ENCODE results near the gene NUFIP2. TPM values are rescaled to one million over a fixed set of nuclear protein-coding genes. Genes with fewer than 3 reads are reported as not detected.

Gene NUFIP2
- total and polyA plus RNA-seq, 10 of the 15 experiments (the other 5 are each of a cell fraction or from before 2014, with no cell fraction given), result 3.7 to 32.3 (median 14.5) TPM

DNA sequence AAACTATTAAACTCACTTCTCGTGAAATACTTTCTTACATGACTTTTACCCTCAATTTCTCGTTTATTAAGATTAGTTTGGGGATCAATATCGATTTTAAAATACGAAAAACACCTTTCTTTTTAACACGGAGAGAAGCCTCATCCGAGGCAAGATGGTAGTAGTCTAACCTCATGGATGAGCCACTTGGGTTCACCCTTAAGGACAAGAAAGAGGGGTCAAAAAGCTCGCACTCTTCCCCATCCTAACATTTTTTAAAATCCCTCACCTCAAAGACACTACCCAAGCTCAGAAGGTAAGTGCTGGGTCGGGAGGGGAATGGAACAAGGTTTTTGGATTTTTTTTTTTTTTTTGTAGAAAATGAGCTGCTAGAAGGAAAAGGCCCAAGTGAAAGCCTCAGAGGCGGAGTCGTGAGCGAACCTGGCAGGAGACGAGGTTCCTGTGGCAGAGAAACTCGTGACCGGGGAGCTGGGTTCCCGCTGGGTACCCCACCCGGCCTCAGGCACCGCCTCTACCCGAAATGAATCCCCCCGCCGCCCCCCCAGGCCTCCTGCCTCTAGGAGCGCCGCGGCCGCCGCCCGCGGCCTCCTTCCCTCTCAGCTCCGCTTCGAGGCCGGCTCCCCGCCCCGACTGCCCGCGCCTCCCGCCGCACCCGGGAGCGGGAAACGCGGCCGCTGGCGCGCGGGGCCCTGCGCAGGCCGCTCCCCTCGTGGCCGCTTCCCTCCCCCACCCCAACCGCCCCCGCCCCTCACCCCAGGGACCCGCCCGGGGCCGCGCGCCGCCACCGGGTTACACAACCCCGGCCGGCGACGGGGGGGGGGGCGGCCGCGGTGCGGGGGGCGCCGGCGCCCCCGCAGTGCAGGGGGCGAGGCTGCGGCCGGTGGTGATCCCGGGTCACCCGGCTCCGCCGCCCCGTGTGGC is 1.6 kb downstream of the NUFIP2 start (continued):
- TF ChIP-seq, protein P1, sequence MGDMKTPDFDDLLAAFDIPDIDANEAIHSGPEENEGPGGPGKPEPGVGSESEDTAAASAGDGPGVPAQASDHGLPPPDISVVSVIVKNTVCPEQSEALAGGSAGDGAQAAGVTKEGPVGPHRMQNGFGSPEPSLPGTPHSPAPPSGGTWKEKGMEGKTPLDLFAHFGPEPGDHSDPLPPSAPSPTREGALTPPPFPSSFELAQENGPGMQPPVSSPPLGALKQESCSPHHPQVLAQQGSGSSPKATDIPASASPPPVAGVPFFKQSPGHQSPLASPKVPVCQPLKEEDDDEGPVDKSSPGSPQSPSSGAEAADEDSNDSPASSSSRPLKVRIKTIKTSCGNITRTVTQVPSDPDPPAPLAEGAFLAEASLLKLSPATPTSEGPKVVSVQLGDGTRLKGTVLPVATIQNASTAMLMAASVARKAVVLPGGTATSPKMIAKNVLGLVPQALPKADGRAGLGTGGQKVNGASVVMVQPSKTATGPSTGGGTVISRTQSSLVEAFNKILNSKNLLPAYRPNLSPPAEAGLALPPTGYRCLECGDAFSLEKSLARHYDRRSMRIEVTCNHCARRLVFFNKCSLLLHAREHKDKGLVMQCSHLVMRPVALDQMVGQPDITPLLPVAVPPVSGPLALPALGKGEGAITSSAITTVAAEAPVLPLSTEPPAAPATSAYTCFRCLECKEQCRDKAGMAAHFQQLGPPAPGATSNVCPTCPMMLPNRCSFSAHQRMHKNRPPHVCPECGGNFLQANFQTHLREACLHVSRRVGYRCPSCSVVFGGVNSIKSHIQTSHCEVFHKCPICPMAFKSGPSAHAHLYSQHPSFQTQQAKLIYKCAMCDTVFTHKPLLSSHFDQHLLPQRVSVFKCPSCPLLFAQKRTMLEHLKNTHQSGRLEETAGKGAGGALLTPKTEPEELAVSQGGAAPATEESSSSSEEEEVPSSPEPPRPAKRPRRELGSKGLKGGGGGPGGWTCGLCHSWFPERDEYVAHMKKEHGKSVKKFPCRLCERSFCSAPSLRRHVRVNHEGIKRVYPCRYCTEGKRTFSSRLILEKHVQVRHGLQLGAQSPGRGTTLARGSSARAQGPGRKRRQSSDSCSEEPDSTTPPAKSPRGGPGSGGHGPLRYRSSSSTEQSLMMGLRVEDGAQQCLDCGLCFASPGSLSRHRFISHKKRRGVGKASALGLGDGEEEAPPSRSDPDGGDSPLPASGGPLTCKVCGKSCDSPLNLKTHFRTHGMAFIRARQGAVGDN (IDR thresholded peaks at IDR 0.05), result no peak
- TF ChIP-seq, protein P2, sequence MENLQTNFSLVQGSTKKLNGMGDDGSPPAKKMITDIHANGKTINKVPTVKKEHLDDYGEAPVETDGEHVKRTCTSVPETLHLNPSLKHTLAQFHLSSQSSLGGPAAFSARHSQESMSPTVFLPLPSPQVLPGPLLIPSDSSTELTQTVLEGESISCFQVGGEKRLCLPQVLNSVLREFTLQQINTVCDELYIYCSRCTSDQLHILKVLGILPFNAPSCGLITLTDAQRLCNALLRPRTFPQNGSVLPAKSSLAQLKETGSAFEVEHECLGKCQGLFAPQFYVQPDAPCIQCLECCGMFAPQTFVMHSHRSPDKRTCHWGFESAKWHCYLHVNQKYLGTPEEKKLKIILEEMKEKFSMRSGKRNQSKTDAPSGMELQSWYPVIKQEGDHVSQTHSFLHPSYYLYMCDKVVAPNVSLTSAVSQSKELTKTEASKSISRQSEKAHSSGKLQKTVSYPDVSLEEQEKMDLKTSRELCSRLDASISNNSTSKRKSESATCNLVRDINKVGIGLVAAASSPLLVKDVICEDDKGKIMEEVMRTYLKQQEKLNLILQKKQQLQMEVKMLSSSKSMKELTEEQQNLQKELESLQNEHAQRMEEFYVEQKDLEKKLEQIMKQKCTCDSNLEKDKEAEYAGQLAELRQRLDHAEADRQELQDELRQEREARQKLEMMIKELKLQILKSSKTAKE (IDR thresholded peaks at IDR 0.05; ENCODE audit: low read depth, poor library complexity, severe bottlenecking), result no peak
- TF ChIP-seq SRF (IDR thresholded peaks at IDR 0.05; ENCODE audit: low read depth in 2 of 2, low read length in 2 of 2), result no peak
- TF ChIP-seq, protein P3, sequence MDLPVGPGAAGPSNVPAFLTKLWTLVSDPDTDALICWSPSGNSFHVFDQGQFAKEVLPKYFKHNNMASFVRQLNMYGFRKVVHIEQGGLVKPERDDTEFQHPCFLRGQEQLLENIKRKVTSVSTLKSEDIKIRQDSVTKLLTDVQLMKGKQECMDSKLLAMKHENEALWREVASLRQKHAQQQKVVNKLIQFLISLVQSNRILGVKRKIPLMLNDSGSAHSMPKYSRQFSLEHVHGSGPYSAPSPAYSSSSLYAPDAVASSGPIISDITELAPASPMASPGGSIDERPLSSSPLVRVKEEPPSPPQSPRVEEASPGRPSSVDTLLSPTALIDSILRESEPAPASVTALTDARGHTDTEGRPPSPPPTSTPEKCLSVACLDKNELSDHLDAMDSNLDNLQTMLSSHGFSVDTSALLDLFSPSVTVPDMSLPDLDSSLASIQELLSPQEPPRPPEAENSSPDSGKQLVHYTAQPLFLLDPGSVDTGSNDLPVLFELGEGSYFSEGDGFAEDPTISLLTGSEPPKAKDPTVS (IDR thresholded peaks at IDR 0.05; ENCODE audit: low read depth, low read length), result no peak
- TF ChIP-seq, protein P4, sequence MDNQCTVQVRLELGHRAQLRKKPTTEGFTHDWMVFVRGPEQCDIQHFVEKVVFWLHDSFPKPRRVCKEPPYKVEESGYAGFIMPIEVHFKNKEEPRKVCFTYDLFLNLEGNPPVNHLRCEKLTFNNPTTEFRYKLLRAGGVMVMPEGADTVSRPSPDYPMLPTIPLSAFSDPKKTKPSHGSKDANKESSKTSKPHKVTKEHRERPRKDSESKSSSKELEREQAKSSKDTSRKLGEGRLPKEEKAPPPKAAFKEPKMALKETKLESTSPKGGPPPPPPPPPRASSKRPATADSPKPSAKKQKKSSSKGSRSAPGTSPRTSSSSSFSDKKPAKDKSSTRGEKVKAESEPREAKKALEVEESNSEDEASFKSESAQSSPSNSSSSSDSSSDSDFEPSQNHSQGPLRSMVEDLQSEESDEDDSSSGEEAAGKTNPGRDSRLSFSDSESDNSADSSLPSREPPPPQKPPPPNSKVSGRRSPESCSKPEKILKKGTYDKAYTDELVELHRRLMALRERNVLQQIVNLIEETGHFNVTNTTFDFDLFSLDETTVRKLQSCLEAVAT (IDR thresholded peaks at IDR 0.05), result 0 out of 2 replicates have a peak, but pooled peaks have one; percentile 48
- TF ChIP-seq MTA2 (IDR thresholded peaks at IDR 0.05; ENCODE audit: low read depth), result no peak
